HG02571 (cell line): Measurements from ENCODE around the gene TEF.
"Not testable (repeated sequence)": the region's sequence is repeated elsewhere in the genome, so short reads cannot be mapped to it uniquely, and the experiment has no call there.

Experiments
- ATAC-seq: cut with Tn5 transposase; IDR thresholded peaks from one replicate; pipeline ENCODE4 v1.9.1; 2021; ENCODE audit warnings: mild to moderate bottlenecking, moderate library complexity; ENCODE audit not compliant: unreplicated experiment

TEF gene

GRCh38 chr22:41417622-41418390, 36.1 kb downstream of the TEF start:
- ATAC-seq = no peak

GRCh38 chr22:41418717-41419116, 37.0 kb downstream of the TEF start:
- ATAC-seq = no peak

GRCh38 chr22:41425660-41426365, 44.1 kb downstream of the TEF start:
- ATAC-seq = no peak

- no peak for ATAC-seq
Measured at GRCh38 chr22:41429232-41429950, 47.6 kb downstream of the TEF start.

GRCh38 chr22:41429951-41430332, 48.2 kb downstream of the TEF start:
- no peak for ATAC-seq

GRCh38 chr22:41431656-41432055, 49.9 kb downstream of the TEF start:
- ATAC-seq = no peak

- ATAC-seq = not testable (repeated sequence)
Measured at GRCh38 chr22:41433480-41433879, 51.7 kb downstream of the TEF start.

- ATAC-seq = not testable (repeated sequence)
Measured at GRCh38 chr22:41434361-41435003, 52.7 kb downstream of the TEF start.

- ATAC-seq = no peak
Measured at GRCh38 chr22:41435560-41435959, 53.8 kb downstream of the TEF start.

- no peak for ATAC-seq
Measured at GRCh38 chr22:41436322-41437113, 54.8 kb downstream of the TEF start.

GRCh38 chr22:41437198-41437597, 55.5 kb downstream of the TEF start:
- ATAC-seq = no peak

- not testable (repeated sequence) for ATAC-seq
Measured at GRCh38 chr22:41440511-41440910, 58.8 kb downstream of the TEF start.

- no peak for ATAC-seq
Measured at GRCh38 chr22:41442240-41442792, 60.6 kb downstream of the TEF start.

GRCh38 chr22:41444360-41445128, 62.8 kb downstream of the TEF start:
- peak; percentile 56 for ATAC-seq

- no peak for ATAC-seq
Measured at GRCh38 chr22:41445129-41446056, 63.7 kb downstream of the TEF start.

- no peak for ATAC-seq
Measured at GRCh38 chr22:41446057-41446501, 64.3 kb downstream of the TEF start.

GRCh38 chr22:41446639-41447434, 65.1 kb downstream of the TEF start, which contains the start of gene TOB2:
TOB2 (minus strand) TSS chr22:41446801; CDS start chr22:41437345, 9,456 bp downstream.
- ATAC-seq = peak; percentile 36
